ENCODE results near the gene MDGA2. TPM values are rescaled to one million over a fixed set of nuclear protein-coding genes. Genes with fewer than 3 reads are reported as not detected.

Gene MDGA2
- polyA plus RNA-seq, 1 of the 3 experiments (the other 2 are of a cell fraction) = not detected

GRCh38 chr14:47710581-47710980 is 35.2 kb upstream of the MDGA2 start:
- Histone ChIP-seq H3K36me3 (replicated peaks in 1 of 2; ENCODE audit: control insufficient read depth in 1 of 2, insufficient read depth in 2 of 2, low read length in 1 of 2) (no peaks in the 10 kb centered on the region), H3K27ac (ENCODE audit: low read depth in 2 of 2, low read length in 1 of 2) (no peak overlapping the region), H3K4me3 (ENCODE audit: low read depth in 2 of 2, low read length in 1 of 2) (no peak overlapping the region), H3K4me1 (ENCODE audit: control insufficient read depth in 1 of 2, insufficient read depth in 2 of 2, low read depth in 1 of 2, low read length in 1 of 2) (no peaks in the 10 kb centered on the region), H3K9me3 (no peaks in the 10 kb centered on the region), H4K20me1 (ENCODE audit: insufficient read depth) (no peaks in the 10 kb centered on the region), H3K27me3 (ENCODE audit: insufficient read depth) (no peaks in the 10 kb centered on the region), H2AFZ (ENCODE audit: low read depth) (no peak overlapping the region), H3K9ac (no peak overlapping the region), H3F3A (replicated peaks; ENCODE audit: insufficient read depth) (no peaks in the 10 kb centered on the region), H3K79me2 (ENCODE audit: insufficient read depth) (no peaks in the 10 kb centered on the region), H3K9me2 (no peaks in the 10 kb centered on the region), H3K4me2 (no peak overlapping the region)
- DNase-seq = no peak
- TF ChIP-seq MXI1 (IDR thresholded peaks at IDR 0.05; ENCODE audit: low read depth, low read length) = no peak
- TF ChIP-seq CHD2 (IDR thresholded peaks at IDR 0.05; ENCODE audit: low read length, partially characterized antibody) = no peak
- no peak for TF ChIP-seq MAX (IDR thresholded peaks at IDR 0.05; ENCODE audit: low read depth)
- no peak for TF ChIP-seq RCOR1 (IDR thresholded peaks at IDR 0.05; ENCODE audit: low read length)
- no peak for TF ChIP-seq POLR2AphosphoS5 (IDR thresholded peaks at IDR 0.05; ENCODE audit: low read depth, low read length)
- no peak for TF ChIP-seq NRF1 (IDR thresholded peaks at IDR 0.05; ENCODE audit: low read depth, low read length)
- no peak for TF ChIP-seq SIN3A (IDR thresholded peaks at IDR 0.05; ENCODE audit: borderline replicate concordance, low read depth, low read length)
- no peak for TF ChIP-seq EZH2phosphoT487 (IDR thresholded peaks at IDR 0.05; ENCODE audit: borderline replicate concordance, low read depth)
- no peak for TF ChIP-seq SMC3 (IDR thresholded peaks at IDR 0.05; ENCODE audit: low read depth, low read length)
- no peak for TF ChIP-seq USF1 (IDR thresholded peaks at IDR 0.05; ENCODE audit: borderline replicate concordance, low read depth)
- no peak for TF ChIP-seq EP300 (IDR thresholded peaks at IDR 0.05; ENCODE audit: borderline replicate concordance in 1 of 2, low read depth in 1 of 2, low read length in 1 of 2)
- no peak for TF ChIP-seq GABPA (IDR thresholded peaks at IDR 0.05; ENCODE audit: low read depth)
- TF ChIP-seq TEAD4 (IDR thresholded peaks at IDR 0.05; ENCODE audit: borderline replicate concordance, insufficient read depth) = no peak
- TF ChIP-seq, protein P1, sequence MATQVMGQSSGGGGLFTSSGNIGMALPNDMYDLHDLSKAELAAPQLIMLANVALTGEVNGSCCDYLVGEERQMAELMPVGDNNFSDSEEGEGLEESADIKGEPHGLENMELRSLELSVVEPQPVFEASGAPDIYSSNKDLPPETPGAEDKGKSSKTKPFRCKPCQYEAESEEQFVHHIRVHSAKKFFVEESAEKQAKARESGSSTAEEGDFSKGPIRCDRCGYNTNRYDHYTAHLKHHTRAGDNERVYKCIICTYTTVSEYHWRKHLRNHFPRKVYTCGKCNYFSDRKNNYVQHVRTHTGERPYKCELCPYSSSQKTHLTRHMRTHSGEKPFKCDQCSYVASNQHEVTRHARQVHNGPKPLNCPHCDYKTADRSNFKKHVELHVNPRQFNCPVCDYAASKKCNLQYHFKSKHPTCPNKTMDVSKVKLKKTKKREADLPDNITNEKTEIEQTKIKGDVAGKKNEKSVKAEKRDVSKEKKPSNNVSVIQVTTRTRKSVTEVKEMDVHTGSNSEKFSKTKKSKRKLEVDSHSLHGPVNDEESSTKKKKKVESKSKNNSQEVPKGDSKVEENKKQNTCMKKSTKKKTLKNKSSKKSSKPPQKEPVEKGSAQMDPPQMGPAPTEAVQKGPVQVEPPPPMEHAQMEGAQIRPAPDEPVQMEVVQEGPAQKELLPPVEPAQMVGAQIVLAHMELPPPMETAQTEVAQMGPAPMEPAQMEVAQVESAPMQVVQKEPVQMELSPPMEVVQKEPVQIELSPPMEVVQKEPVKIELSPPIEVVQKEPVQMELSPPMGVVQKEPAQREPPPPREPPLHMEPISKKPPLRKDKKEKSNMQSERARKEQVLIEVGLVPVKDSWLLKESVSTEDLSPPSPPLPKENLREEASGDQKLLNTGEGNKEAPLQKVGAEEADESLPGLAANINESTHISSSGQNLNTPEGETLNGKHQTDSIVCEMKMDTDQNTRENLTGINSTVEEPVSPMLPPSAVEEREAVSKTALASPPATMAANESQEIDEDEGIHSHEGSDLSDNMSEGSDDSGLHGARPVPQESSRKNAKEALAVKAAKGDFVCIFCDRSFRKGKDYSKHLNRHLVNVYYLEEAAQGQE (IDR thresholded peaks at IDR 0.05; ENCODE audit: low read depth, low read length) = no peak
- TF ChIP-seq, protein P2, sequence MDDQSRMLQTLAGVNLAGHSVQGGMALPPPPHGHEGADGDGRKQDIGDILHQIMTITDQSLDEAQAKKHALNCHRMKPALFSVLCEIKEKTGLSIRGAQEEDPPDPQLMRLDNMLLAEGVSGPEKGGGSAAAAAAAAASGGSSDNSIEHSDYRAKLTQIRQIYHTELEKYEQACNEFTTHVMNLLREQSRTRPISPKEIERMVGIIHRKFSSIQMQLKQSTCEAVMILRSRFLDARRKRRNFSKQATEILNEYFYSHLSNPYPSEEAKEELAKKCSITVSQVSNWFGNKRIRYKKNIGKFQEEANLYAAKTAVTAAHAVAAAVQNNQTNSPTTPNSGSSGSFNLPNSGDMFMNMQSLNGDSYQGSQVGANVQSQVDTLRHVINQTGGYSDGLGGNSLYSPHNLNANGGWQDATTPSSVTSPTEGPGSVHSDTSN (IDR thresholded peaks at IDR 0.05) = no peak
- TF ChIP-seq YY1 (IDR thresholded peaks at IDR 0.05; ENCODE audit: low read depth) = no peak
- no peak for TF ChIP-seq FOSL2 (IDR thresholded peaks at IDR 0.05; ENCODE audit: borderline replicate concordance, low read depth)
- no peak for TF ChIP-seq MEF2A (IDR thresholded peaks at IDR 0.05; ENCODE audit: borderline replicate concordance, low read depth)
- POLR2A ChIA-PET = no interaction called here
- CTCF ChIA-PET = no interaction called here
- 6% methylated on average over 2 of the region's 2 CpGs for WGBS (ENCODE audit: low lambda C conversion rate)

Data from SK-N-SH (cell line).